DOHH2 (cell line): ENCODE data around the gene TREML2.

ENCODE experiments used
- H3F3A ChIP-seq: fragments of 200-600 bp; sonication (generic), shearing (Covaris generic); 2 replicates; pipeline ENCODE4 v1.6.0; 2016; ENCODE audit warnings: antibody characterized with exemption, mild to moderate bottlenecking; ENCODE audit not compliant: control insufficient read depth, insufficient read depth
- H3K27ac ChIP-seq: fragments of 200-600 bp; sonication (generic); 2 replicates; pipeline ENCODE4 v1.5.1; 2014; ENCODE audit warnings: low read depth, mild to moderate bottlenecking, low read length, moderate library complexity
- H3K27me3 ChIP-seq: fragments of 200-600 bp; sonication (generic); 2 replicates; pipeline ENCODE4 v1.6.1; 2014; ENCODE audit warnings: mild to moderate bottlenecking, low read length, mixed read lengths; ENCODE audit not compliant: control insufficient read depth
- H3K36me3 ChIP-seq: fragments of 200-600 bp; sonication (generic); 2 replicates; pipeline ENCODE4 v1.6.1; 2014; ENCODE audit warnings: mild to moderate bottlenecking, low read length, moderate library complexity, mixed read lengths; ENCODE audit not compliant: control insufficient read depth
- H3K4me1 ChIP-seq: fragments of 200-600 bp; sonication (generic); 2 replicates; pipeline ENCODE4 v1.6.1; 2014; ENCODE audit warnings: mild to moderate bottlenecking, low read length, mixed read lengths; ENCODE audit not compliant: control insufficient read depth
- H3K4me2 ChIP-seq: fragments of 200-600 bp; sonication (generic); 2 replicates; pipeline ENCODE4 v1.6.0; 2014; ENCODE audit warnings: mild to moderate bottlenecking, low read length, moderate library complexity
- H3K4me3 ChIP-seq: fragments of 200-600 bp; sonication (generic); 2 replicates; pipeline ENCODE4 v1.5.1; 2014; ENCODE audit warnings: mild to moderate bottlenecking, low read length, mixed read lengths
- H3K79me2 ChIP-seq: fragments of 200-600 bp; sonication (generic); 2 replicates; pipeline ENCODE4 v1.6.1; 2014; ENCODE audit warnings: mild to moderate bottlenecking, low read length, mixed read lengths; ENCODE audit not compliant: control insufficient read depth
- H3K9me2 ChIP-seq: fragments of 200-600 bp; sonication (generic); replicated peaks from 2 replicates; pipeline ENCODE4 v1.6.1; 2014; ENCODE audit warnings: mild to moderate bottlenecking, low read length, mixed read lengths; ENCODE audit not compliant: control insufficient read depth
- H3K9me3 ChIP-seq: fragments of 200-600 bp; sonication (generic); 2 replicates; pipeline ENCODE4 v1.6.1; 2014; ENCODE audit warnings: antibody characterized with exemption, low read length, mixed read lengths; ENCODE audit not compliant: control insufficient read depth, insufficient read depth
- H4K20me1 ChIP-seq: fragments of 200-600 bp; sonication (generic); 2 replicates; pipeline ENCODE4 v1.6.0; 2014; ENCODE audit warnings: low read depth, mild to moderate bottlenecking, antibody characterized with exemption, low read length, moderate library complexity; ENCODE audit not compliant: control insufficient read depth, insufficient read depth
- CTCF ChIP-seq: fragments of 200-600 bp; sonication (generic); IDR thresholded peaks from one replicate; pipeline ENCODE4 v1.5.1; 2014; ENCODE audit warnings: antibody characterized with exemption, mild to moderate bottlenecking, low read depth, low read length; ENCODE audit not compliant: poor library complexity, severe bottlenecking
- EZH2phosphoT487 ChIP-seq: fragments of 200-600 bp; sonication (generic); IDR thresholded peaks from 2 replicates; pipeline ENCODE4 v1.6.1; 2017; ENCODE audit warnings: borderline replicate concordance, mild to moderate bottlenecking, antibody characterized with exemption, low read length, moderate library complexity, mixed read lengths

Gene TREML2

DNA sequence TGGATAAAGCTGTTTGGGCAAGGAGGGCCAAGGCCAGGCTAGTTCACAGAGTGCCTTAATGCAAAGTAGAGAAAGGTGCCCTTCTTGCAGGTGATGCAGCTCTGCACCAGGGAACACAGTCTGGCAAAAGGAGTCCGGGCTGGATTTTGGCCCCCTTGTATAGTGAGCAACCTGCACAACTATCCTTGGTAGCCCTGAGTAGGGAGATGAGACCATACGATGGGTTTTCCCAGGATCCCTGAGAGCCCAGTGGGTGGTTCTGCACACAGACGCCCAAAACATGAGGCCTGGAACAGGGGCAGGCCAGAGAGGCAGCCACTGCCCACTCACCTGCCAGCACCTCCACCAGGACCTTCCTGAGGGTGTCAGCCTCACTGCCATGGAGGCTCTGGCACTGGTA lies 40.0 kb downstream of the TREML2 start:
- H3K79me2 ChIP-seq = no peaks in the 10 kb centered on the region
- H3K4me2 ChIP-seq = no peak overlapping the region
- H3F3A ChIP-seq = no peaks in the 10 kb centered on the region
- H3K4me1 ChIP-seq = peaks cover 8% of the 10 kb centered on the region
- H3K9me3 ChIP-seq = no peaks in the 10 kb centered on the region
- no peak overlapping the region for H3K4me3 ChIP-seq
- H3K27me3 ChIP-seq = peaks cover 2% of the 10 kb centered on the region; the same call in 1 of the 2 replicates
- TF ChIP-seq EZH2phosphoT487 (no peak), CTCF (no peak)
- no peaks in the 10 kb centered on the region for H3K36me3 ChIP-seq
- no peaks in the 10 kb centered on the region for H3K9me2 ChIP-seq
- H4K20me1 ChIP-seq = no peaks in the 10 kb centered on the region
- no peak overlapping the region for H3K27ac ChIP-seq

- no peaks in the 10 kb centered on the region for H3K9me2 ChIP-seq
- no peaks in the 10 kb centered on the region for H4K20me1 ChIP-seq
- TF ChIP-seq EZH2phosphoT487 (no peak), CTCF (no peak)
- no peak overlapping the region for H3K4me2 ChIP-seq
- peaks cover 4% of the 10 kb centered on the region for H3K4me1 ChIP-seq
- H3K27ac ChIP-seq = no peak overlapping the region
- no peaks in the 10 kb centered on the region for H3K9me3 ChIP-seq
- no peaks in the 10 kb centered on the region for H3K36me3 ChIP-seq
- H3K79me2 ChIP-seq = no peaks in the 10 kb centered on the region
- peaks cover 3% of the 10 kb centered on the region; the same call in 1 of the 2 replicates for H3K27me3 ChIP-seq
- H3K4me3 ChIP-seq = no peak overlapping the region
- H3F3A ChIP-seq = no peaks in the 10 kb centered on the region
These were observed 41.4 kb downstream of the TREML2 start for GRCh38 chr6:41159415-41160082.

- H3K9me3 ChIP-seq = no peaks in the 10 kb centered on the region
- peaks cover 5% of the 10 kb centered on the region; the same call in 1 of the 2 replicates for H3K27me3 ChIP-seq
- H4K20me1 ChIP-seq = no peaks in the 10 kb centered on the region
- H3K79me2 ChIP-seq = no peaks in the 10 kb centered on the region
- H3K9me2 ChIP-seq = no peaks in the 10 kb centered on the region
- no peak overlapping the region for H3K4me3 ChIP-seq
- H3K4me1 ChIP-seq = no peaks in the 10 kb centered on the region
- no peak overlapping the region for H3K4me2 ChIP-seq
- H3K36me3 ChIP-seq = no peaks in the 10 kb centered on the region
- H3F3A ChIP-seq = no peaks in the 10 kb centered on the region
- TF ChIP-seq CTCF = no peak
- H3K27ac ChIP-seq = no peak overlapping the region
These were observed 43.6 kb downstream of the TREML2 start for GRCh38 chr6:41157323-41157722.
